IMR-90 (cell line): ENCODE results near the gene ITM2B. TPM values are rescaled to one million over a fixed set of nuclear protein-coding genes. Genes with fewer than 3 reads are reported as not detected.

Source experiments
- ATAC-seq: fragments of 200-7000 bp; cut with Tn5 transposase; 2 replicates; pipeline ENCODE4 v1.9.1; 2020; ENCODE audit warnings: low read depth, mild to moderate bottlenecking, moderate library complexity
- BruUV-seq: library from RNA; stranded (reverse); fragments of 400-500 nt; replicated peaks from 2 replicates; lab custom pipeline; 2021; lab: Mats Ljungman, UMichigan
- CTCF ChIA-PET: fragments of 300-600 bp; formaldehyde crosslinking; extraction: SDS; loops from one replicate; lab custom pipeline; 2021; ENCODE audit warnings: antibody characterized with exemption; lab: Yijun Ruan, JAX
- POLR2A ChIA-PET: fragments of 300-600 bp; sonication (Branson Sonifier 250); formaldehyde crosslinking; loops from one replicate; lab custom pipeline; 2022; ENCODE audit warnings: antibody characterized with exemption; ENCODE audit not compliant: unreplicated experiment; lab: Charles Lee
- DNase-seq: peaks from one replicate; pipeline ENCODE4 v3.0.0; 2013
- H2AFZ ChIP-seq: replicated peaks from 2 replicates; pipeline ENCODE3; 2013; ENCODE audit warnings: low read length, mild to moderate bottlenecking; ENCODE audit not compliant: poor library complexity
- H2AK5ac ChIP-seq: 2 replicates; pipeline ENCODE4 v1.6.1; 2013; ENCODE audit warnings: low read depth, low read length, inconsistent platforms
- H2AK9ac ChIP-seq: replicated peaks from 2 replicates; pipeline ENCODE3; 2013; ENCODE audit warnings: mild to moderate bottlenecking, low read depth, low read length, moderate library complexity; ENCODE audit not compliant: poor library complexity
- H2BK120ac ChIP-seq: 2 replicates; pipeline ENCODE4 v1.6.1; 2013; ENCODE audit warnings: low read depth, low read length, inconsistent platforms
- H2BK15ac ChIP-seq: 3 replicates; pipeline ENCODE4 v1.6.1; 2013; ENCODE audit warnings: low read depth, low read length, inconsistent platforms
- H2BK20ac ChIP-seq: 2 replicates; pipeline ENCODE4 v1.6.1; 2013; ENCODE audit warnings: low read depth, mild to moderate bottlenecking, inconsistent platforms, low read length, moderate library complexity
- H2BK5ac ChIP-seq: 2 replicates; pipeline ENCODE4 v1.6.1; 2013; ENCODE audit warnings: mild to moderate bottlenecking, low read depth, low read length, inconsistent platforms; ENCODE audit not compliant: poor library complexity, severe bottlenecking
- H3K14ac ChIP-seq: replicated peaks from 2 replicates; pipeline ENCODE4 v1.6.1; 2013; ENCODE audit warnings: low read depth, low read length, inconsistent platforms
- H3K18ac ChIP-seq: 2 replicates; pipeline ENCODE4 v1.6.1; 2013; ENCODE audit warnings: low read depth, low read length, control low read depth
- H3K23ac ChIP-seq: 2 replicates; pipeline ENCODE4 v1.6.1; 2013; ENCODE audit warnings: low read depth, low read length, inconsistent platforms
- H3K27ac ChIP-seq: 2 replicates; pipeline ENCODE4 v1.5.1; 2013; ENCODE audit warnings: mild to moderate bottlenecking, control low read depth, low read length; ENCODE audit not compliant: insufficient read depth
- H3K27me3 ChIP-seq: 2 replicates; pipeline ENCODE4 v1.6.1; 2013; ENCODE audit warnings: low read length; ENCODE audit not compliant: control insufficient read depth, insufficient read depth
- H3K36me3 ChIP-seq: 2 replicates; pipeline ENCODE4 v1.6.1; 2013; ENCODE audit warnings: low read length, mixed read lengths; ENCODE audit not compliant: control insufficient read depth, insufficient read depth
- H3K4ac ChIP-seq: 2 replicates; pipeline ENCODE4 v1.6.1; 2013; ENCODE audit warnings: low read depth, low read length, inconsistent platforms
- H3K4me1 ChIP-seq: 2 replicates; pipeline ENCODE4 v1.6.1; 2013; ENCODE audit warnings: low read length, mixed read lengths; ENCODE audit not compliant: control insufficient read depth, insufficient read depth
- H3K4me2 ChIP-seq: 2 replicates; pipeline ENCODE4 v1.6.1; 2013; ENCODE audit warnings: low read depth, mild to moderate bottlenecking, control low read depth, low read length, moderate library complexity
- H3K4me3 ChIP-seq: 2 replicates; pipeline ENCODE4 v1.5.1; 2013; ENCODE audit warnings: low read depth, mild to moderate bottlenecking, control low read depth, low read length, moderate library complexity; ENCODE audit not compliant: insufficient read depth
- H3K56ac ChIP-seq: 2 replicates; pipeline ENCODE4 v1.6.1; 2013; ENCODE audit warnings: low read length, inconsistent platforms; ENCODE audit not compliant: insufficient read depth; ENCODE audit errors: extremely low read depth
- H3K79me1 ChIP-seq, 2 experiments: 2 replicates each; pipeline ENCODE4 v1.6.1; 2013; ENCODE audit warnings: low read length in 2 of 2, inconsistent platforms in 1 of 2, low read depth in 1 of 2
- H3K9ac ChIP-seq: 2 replicates; pipeline ENCODE4 v1.6.1; 2013; ENCODE audit warnings: low read depth, low read length, control low read depth
- H3K9me1 ChIP-seq: 2 replicates; pipeline ENCODE4 v1.6.1; 2013; ENCODE audit warnings: low read length, inconsistent platforms; ENCODE audit not compliant: insufficient read depth
- H3K9me3 ChIP-seq: 2 replicates; pipeline ENCODE4 v1.6.1; 2013; ENCODE audit warnings: low read length; ENCODE audit not compliant: control insufficient read depth, insufficient read depth
- H4K20me1 ChIP-seq: 2 replicates; pipeline ENCODE4 v1.6.1; 2013; ENCODE audit warnings: low read length, inconsistent platforms; ENCODE audit not compliant: insufficient read depth
- H4K5ac ChIP-seq: 2 replicates; pipeline ENCODE4 v1.6.1; 2013; ENCODE audit warnings: mild to moderate bottlenecking, low read depth, low read length, control low read depth
- H4K8ac ChIP-seq, 2 experiments: 2 replicates each; pipeline ENCODE4 v1.6.1; 2013; ENCODE audit warnings: low read depth in 2 of 2, low read length in 2 of 2, control low read depth in 1 of 2, inconsistent platforms in 1 of 2
- H4K91ac ChIP-seq: 2 replicates; pipeline ENCODE4 v1.6.1; 2013; ENCODE audit warnings: low read depth, low read length, inconsistent platforms; ENCODE audit not compliant: insufficient read depth
- BHLHE40 ChIP-seq: fragments of 150-350 bp; IDR thresholded peaks from 2 replicates; pipeline ENCODE4 v1.6.1; 2016; ENCODE audit warnings: mild to moderate bottlenecking, low read depth, low read length
- CEBPB ChIP-seq: IDR thresholded peaks from 2 replicates; pipeline ENCODE4 v1.6.1; 2012; ENCODE audit warnings: low read depth, low read length, improper control_type of control experiment
- CHD1 ChIP-seq: IDR thresholded peaks from 2 replicates; pipeline ENCODE4 v1.6.1; 2012; ENCODE audit warnings: low read depth, low read length, improper control_type of control experiment
- CTCF ChIP-seq: conservative IDR thresholded peaks from 2 replicates; pipeline ENCODE4 v1.5.1; 2012; ENCODE audit warnings: mild to moderate bottlenecking, low read depth, low read length, improper control_type of control experiment
- FOS ChIP-seq: fragments of 150-350 bp; IDR thresholded peaks from 2 replicates; pipeline ENCODE4 v1.6.1; 2016; ENCODE audit warnings: low read depth, low read length
- MAFK ChIP-seq: IDR thresholded peaks from 2 replicates; pipeline ENCODE4 v1.6.1; 2012; ENCODE audit warnings: low read depth, low read length, improper control_type of control experiment
- MAZ ChIP-seq: IDR thresholded peaks from 2 replicates; pipeline ENCODE4 v1.6.1; 2012; ENCODE audit warnings: low read depth, mild to moderate bottlenecking, low read length, improper control_type of control experiment, moderate library complexity, borderline replicate concordance
- MXI1 ChIP-seq: IDR thresholded peaks from 2 replicates; pipeline ENCODE4 v1.6.1; 2012; ENCODE audit warnings: low read depth, mild to moderate bottlenecking, low read length, moderate library complexity, borderline replicate concordance
- NFE2L2 ChIP-seq: fragments of 150-350 bp; IDR thresholded peaks from 2 replicates; pipeline ENCODE4 v1.6.1; 2016; ENCODE audit warnings: low read depth, mild to moderate bottlenecking, low read length
- POLR2A ChIP-seq: IDR thresholded peaks from 2 replicates; pipeline ENCODE4 v1.6.1; 2012; ENCODE audit warnings: mild to moderate bottlenecking, low read depth, low read length
- RAD21 ChIP-seq: IDR thresholded peaks from 2 replicates; pipeline ENCODE4 v1.6.1; 2012; ENCODE audit warnings: low read length, improper control_type of control experiment
- RCOR1 ChIP-seq: IDR thresholded peaks from 2 replicates; pipeline ENCODE4 v1.6.1; 2012; ENCODE audit warnings: mild to moderate bottlenecking, low read length, improper control_type of control experiment; ENCODE audit not compliant: insufficient replicate concordance
- RFX5 ChIP-seq: IDR thresholded peaks from 2 replicates; pipeline ENCODE4 v1.8.0; 2012; ENCODE audit warnings: low read depth, mild to moderate bottlenecking, low read length, moderate library complexity
- SMC3 ChIP-seq: fragments of 150-350 bp; IDR thresholded peaks from 2 replicates; pipeline ENCODE4 v1.6.1; 2016; ENCODE audit warnings: low read depth, mild to moderate bottlenecking, antibody characterized with exemption, low read length, moderate library complexity
- USF2 ChIP-seq: fragments of 150-350 bp; IDR thresholded peaks from 2 replicates; pipeline ENCODE4 v1.6.1; 2017; ENCODE audit warnings: mild to moderate bottlenecking, antibody characterized with exemption, low read length, low read depth
- WGBS, 2 experiments: methylation state at CpG; one replicate each; pipeline versions ENCODE4 v1.1.5 to v1.1.7; 2013; ENCODE audit warnings: missing lambda C conversion rate in 2 of 2; ENCODE audit not compliant: insufficient read length in 1 of 2; ENCODE audit errors: extremely low coverage in 2 of 2; 5-methylcytosine and 5-hydroxymethylcytosine counted together
- dilution Hi-C: fragments of 300-500 bp; cut with HindIII; formaldehyde crosslinking; loops from one replicate; pipeline ENCODE4 v1.14.3; 2018; ENCODE audit warnings: low sequenced_read_pairs; ENCODE audit not compliant: unreplicated experiment
- in situ Hi-C: fragments of 300-500 bp; cut with MboI; formaldehyde crosslinking; loops from 3 replicates; pipeline ENCODE4 v1.14.3; 2019; ENCODE audit warnings: low sequenced_read_pairs, inconsistent platforms, mixed read lengths
- intact Hi-C: fragments of 100-400 bp; cut with micrococcal nuclease; formaldehyde crosslinking; loops from 2 replicates; pipeline ENCODE4 v1.10.0; 2022
- polyA plus RNA-seq, 3 experiments: library from polyadenylated mRNA; depleted of rRNA; stranded (reverse); fragments of >200 nt; gene quantifications; 2 replicates each; pipeline ENCODE4 v1.2.3, GENCODE V29; 2012; ENCODE audit warnings: low replicate concordance in 1 of 3
- total RNA-seq: library from RNA; depleted of rRNA; stranded (reverse); fragments of >200 nt; gene quantifications from 2 replicates; pipeline ENCODE4 v1.2.3, GENCODE V29; 2012
- TF ChIP-seq, protein P1 (sequence below): fragments of 150-350 bp; IDR thresholded peaks from 2 replicates; pipeline ENCODE4 v1.6.1; 2016; ENCODE audit warnings: low read depth, mild to moderate bottlenecking, low read length, moderate library complexity, borderline replicate concordance

ITM2B gene
- total and polyA plus RNA-seq, 2 of the 4 experiments (the other 2 are of a cell fraction): 51.1 to 158 TPM

- Histone ChIP-seq H3K14ac (no peak overlapping the region), H3K56ac (no peak overlapping the region), H2BK20ac (no peak overlapping the region), H3K9me3 (no peaks in the 10 kb centered on the region; the same call in 1 of the 2 replicates), H2BK120ac (no peak overlapping the region), H3K27ac (no peak overlapping the region), H3K4me1 (no peaks in the 10 kb centered on the region), H2AFZ (no peak overlapping the region), H3K9me1 (no peaks in the 10 kb centered on the region), H2BK5ac (no peak overlapping the region), H3K4ac (no peak overlapping the region), H3K4me2 (no peak overlapping the region), H2BK15ac (no peak overlapping the region), H4K91ac (no peak overlapping the region), H3K18ac (no peak overlapping the region), H3K9ac (no peak overlapping the region), H4K20me1 (no peaks in the 10 kb centered on the region), H3K36me3 (no peaks in the 10 kb centered on the region), H4K5ac (no peak overlapping the region), H4K8ac (no peak overlapping the region), H3K4me3 (no peak overlapping the region), H3K79me1 (no peaks in the 10 kb centered on the region), H3K23ac (no peak overlapping the region), H2AK9ac (no peak overlapping the region), H3K27me3 (peaks cover 9% of the 10 kb centered on the region), H2AK5ac (no peak overlapping the region)
- ATAC-seq (no peak), DNase-seq (no peak)
- no peak for TF ChIP-seq CTCF
- no peak for TF ChIP-seq MAFK
- no peak for TF ChIP-seq USF2
- no peak for TF ChIP-seq POLR2A
- no peak for TF ChIP-seq RFX5
- TF ChIP-seq CEBPB: no peak
- no peak for TF ChIP-seq RAD21
- no peak for TF ChIP-seq NFE2L2
- no peak for TF ChIP-seq CHD1
- TF ChIP-seq RCOR1: no peak
- TF ChIP-seq MAZ: no peak
- TF ChIP-seq, protein P1, sequence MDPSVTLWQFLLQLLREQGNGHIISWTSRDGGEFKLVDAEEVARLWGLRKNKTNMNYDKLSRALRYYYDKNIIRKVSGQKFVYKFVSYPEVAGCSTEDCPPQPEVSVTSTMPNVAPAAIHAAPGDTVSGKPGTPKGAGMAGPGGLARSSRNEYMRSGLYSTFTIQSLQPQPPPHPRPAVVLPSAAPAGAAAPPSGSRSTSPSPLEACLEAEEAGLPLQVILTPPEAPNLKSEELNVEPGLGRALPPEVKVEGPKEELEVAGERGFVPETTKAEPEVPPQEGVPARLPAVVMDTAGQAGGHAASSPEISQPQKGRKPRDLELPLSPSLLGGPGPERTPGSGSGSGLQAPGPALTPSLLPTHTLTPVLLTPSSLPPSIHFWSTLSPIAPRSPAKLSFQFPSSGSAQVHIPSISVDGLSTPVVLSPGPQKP: no peak
- TF ChIP-seq MXI1: no peak
- no peak for TF ChIP-seq SMC3
- TF ChIP-seq FOS: no peak
- no peak for TF ChIP-seq BHLHE40
- CTCF ChIA-PET: no interaction called here
- intact Hi-C loops: no loop called here
- dilution Hi-C loops: no loop called here
- in situ Hi-C loops: no loop called here
- BruUV-seq: no TSS peak
- POLR2A ChIA-PET: no interaction called here
- no CpG with 5 or more reads among the region's 1 CpG for WGBS, 2 experiments
Measured at GRCh38 chr13:48189171-48189570, 43.8 kb upstream of the ITM2B start.
